ENCODE results near the gene PRRG1.

- TF ChIP-seq POLR2AphosphoS5 (IDR thresholded peaks at IDR 0.05; ENCODE audit: low read depth, low read length) (no peak), TAF1 (IDR thresholded peaks at IDR 0.05; ENCODE audit: low read depth, low read length) (no peak), POLR2A (IDR thresholded peaks at IDR 0.05; ENCODE audit: low read depth, low read length) (no peak), SPI1 (IDR thresholded peaks at IDR 0.05; ENCODE audit: low read depth, low read length) (no peak)
These were observed 142.5 kb downstream of the PRRG1 start for GRCh38 chrX:37491686-37492085.
